Stimulated activated CD8-positive, alpha-beta memory T cell treated with anti-CD3 and anti-CD28 coated beads, Interleukin-2, amount 100 ng/mL, for 48 hours (primary cell): ENCODE results near the gene GPR35.

ENCODE experiments used
- DNase-seq, 2 donors: peaks; one replicate each; pipeline ENCODE4 v3.0.0-alpha.2; 2020; ENCODE audit warnings: low read depth in 2 of 2

GPR35 gene, protein sequence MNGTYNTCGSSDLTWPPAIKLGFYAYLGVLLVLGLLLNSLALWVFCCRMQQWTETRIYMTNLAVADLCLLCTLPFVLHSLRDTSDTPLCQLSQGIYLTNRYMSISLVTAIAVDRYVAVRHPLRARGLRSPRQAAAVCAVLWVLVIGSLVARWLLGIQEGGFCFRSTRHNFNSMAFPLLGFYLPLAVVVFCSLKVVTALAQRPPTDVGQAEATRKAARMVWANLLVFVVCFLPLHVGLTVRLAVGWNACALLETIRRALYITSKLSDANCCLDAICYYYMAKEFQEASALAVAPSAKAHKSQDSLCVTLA

DNA sequence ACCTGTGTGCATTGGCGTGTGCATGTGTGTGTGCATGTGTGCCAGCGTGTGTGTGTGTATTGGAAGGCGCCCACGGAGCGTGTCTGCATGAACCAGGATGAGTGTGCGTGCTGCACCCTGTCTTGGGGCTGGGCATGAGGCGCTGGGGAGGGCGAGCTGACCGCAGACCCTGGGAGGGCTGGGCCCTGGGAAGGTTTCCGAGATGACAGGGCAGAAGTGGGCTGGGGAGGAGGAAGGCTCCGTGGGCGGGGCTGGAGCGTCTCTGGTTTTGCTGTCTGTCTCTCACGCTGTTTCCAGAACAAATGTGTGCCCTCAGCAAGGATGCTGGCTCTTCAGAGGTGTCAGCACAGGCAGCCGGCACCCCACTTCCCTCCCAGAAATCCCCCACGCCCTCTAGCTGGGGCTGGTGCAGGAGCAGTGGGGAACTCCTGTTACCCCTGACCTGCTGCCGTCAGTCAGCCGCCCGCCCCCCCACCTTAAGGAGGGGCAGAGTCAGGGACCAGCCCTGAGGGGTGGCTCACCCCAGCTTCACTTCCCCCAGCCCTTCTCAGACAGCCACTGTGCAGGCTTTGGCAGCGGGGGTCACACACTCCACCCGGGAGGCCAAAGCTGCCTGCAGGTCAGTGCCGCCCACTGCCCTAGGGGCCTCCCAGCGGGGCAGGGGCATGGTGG lies at the start of gene GPR35:
Gene GPR35, plus strand, starts transcription at position 531 of the 672 bp plus-strand sequence. CDS start 4,473 bp downstream, outside the sequence.
- peak; percentile 73 to 82 for DNase-seq

DNA sequence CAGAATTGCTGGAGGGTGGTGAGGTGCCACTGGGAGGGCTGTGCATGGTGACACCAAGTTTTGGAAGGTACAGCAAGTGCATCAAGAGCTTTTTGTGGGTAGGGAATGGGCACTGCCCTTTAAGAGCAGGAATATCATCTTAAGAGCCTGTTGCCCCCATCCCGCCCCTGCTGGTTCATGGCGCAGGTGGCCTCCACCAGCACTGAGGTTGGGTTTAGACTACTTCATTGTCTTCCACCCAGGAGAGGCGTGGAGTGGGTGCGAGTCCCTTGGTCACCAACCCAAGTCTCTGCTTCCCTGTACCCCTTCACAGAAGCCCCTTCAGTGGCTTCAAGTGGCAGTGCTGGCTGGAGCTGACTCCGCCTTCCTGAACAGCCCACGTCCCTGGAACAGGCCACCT lies 49.2 kb upstream of the GPR35 start:
- no peak for DNase-seq

DNA sequence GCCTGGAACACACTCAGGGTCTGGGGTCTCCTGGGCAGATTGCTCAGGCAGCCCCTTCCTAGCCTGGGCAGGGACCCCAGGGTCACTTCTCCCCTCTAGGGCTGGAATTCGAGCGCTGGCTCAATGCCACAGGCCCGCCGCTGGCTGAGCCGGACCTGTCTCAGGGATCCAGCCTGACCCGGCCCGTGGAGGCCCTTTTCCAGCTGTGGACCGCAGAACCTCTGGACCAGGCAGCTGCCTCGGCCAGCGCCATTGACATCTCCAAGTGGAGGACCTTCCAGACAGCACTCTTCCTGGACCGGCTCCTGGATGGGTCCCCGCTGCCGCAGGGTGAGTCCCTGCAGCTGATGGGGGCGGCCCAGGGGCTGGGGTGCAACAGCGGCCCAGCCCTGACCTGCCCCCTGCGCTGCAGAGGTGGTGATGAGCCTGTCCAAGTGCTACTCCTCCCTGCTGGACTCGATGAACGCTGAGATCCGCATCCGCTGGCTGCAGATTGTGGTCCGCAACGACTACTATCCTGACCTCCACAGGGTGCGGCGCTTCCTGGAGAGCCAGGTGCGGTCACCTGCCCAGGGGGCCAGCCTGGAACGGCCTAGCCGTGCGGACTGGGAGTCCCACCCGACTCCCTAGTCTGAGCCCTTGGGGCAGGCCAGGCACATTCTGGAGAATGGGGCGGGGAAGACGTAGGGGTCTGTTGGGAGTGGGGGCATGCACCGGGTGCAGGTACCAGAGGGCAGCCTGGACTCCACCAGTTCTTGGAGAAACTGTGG lies 48.7 kb upstream of the GPR35 start:
- DNase-seq, result no peak

DNA sequence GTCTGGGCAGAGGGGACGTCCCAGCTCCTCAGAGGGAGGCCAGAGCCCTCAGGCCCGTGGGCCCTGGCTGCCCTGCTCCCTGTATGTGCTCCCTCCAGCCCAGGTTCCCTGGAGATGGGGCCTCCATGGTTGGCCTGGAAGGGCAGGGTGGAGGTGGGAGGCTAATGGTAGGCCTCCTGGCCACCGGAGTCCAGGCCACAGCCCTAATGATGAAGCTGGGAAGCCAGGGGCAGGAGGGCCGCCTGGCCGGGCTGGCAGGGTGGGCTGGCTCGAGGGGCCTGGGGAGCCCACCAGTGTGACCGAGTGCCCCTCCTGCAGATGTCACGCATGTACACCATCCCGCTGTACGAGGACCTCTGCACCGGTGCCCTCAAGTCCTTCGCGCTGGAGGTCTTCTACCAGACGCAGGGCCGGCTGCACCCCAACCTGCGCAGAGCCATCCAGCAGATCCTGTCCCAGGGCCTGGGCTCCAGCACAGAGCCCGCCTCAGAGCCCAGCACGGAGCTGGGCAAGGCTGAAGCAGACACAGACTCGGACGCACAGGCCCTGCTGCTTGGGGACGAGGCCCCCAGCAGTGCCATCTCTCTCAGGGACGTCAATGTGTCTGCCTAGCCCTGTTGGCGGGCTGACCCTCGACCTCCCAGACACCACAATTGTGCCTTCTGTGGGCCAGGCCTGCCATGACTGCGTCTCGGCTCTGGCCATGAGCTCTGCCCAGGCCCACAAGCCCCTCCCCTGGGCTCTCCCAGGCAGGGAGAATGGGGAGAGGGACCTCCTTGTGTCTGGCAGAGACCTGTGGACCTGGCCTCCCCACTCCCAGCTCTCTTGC lies 47.8 kb upstream of the GPR35 start:
- DNase-seq, result no peak

DNA sequence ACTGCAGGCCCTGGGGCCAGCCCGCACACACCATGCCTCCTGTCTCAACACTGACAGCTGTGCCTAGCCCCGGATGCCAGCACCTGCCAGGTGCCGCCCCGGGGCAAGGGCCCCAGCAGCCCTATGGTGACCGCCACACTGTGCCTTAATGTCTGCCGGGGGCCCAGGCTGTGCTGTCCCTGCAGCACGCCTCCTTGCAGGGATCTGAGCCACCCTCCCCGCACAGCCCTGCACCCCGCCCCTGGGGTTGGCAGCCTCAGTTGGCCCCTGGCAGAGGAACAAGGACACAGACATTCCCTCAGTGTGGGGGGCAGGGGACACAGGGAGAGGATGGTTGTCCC lies 47.2 kb upstream of the GPR35 start:
- DNase-seq, result no peak

DNA sequence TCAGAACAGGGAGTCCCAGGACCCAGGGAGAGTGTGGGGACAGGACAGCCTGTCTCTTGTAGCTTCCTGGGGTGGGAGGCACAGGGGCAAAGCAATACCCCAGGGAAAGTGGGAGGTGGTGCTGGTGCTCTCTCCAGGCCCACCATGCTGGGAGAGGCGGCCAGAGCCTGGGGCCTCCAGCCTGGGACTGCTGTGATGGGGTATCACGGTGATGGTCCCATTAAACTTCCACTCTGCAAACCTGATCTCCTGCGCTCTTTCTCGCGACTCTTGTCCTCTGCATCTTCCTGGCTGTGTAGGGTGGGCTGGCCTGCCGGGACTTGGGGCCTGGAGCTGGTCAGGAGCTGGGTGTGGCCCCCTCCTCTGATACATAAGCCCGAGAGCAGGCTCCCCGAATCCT lies 46.8 kb upstream of the GPR35 start:
- no peak for DNase-seq

DNA sequence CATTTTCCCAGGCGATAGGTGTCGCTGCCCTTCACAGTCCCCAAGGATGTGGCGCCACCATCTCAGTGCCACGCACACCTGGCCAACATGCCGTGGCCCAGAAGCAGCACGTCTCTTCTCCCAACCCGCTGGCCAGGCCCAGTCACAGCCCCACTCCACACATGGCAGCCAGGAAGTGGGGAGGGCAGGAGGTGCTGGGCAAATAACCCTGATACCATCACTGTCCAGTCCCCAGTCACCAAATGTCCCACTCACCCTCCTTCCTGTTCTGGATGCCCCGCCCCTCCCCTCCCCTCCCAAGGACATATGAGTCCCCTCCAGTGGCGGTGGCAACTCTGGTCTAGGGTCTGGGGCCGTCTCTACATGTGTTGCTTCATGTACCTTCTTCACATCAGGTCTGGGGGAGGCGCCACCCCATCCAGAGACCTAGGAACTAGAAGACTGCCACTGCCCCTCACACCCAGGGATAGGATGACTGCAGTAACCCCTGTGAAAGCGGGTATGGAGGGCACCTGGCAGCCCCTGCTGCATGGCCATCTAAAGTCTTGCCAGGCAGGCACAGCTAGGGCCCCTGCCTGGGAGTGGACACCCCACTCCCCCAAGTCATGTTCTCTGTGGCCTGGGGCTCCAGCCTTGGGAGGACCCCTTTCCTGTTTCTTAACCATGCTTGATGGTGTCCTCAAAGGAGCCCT lies 46.1 kb upstream of the GPR35 start:
- no peak for DNase-seq

DNA sequence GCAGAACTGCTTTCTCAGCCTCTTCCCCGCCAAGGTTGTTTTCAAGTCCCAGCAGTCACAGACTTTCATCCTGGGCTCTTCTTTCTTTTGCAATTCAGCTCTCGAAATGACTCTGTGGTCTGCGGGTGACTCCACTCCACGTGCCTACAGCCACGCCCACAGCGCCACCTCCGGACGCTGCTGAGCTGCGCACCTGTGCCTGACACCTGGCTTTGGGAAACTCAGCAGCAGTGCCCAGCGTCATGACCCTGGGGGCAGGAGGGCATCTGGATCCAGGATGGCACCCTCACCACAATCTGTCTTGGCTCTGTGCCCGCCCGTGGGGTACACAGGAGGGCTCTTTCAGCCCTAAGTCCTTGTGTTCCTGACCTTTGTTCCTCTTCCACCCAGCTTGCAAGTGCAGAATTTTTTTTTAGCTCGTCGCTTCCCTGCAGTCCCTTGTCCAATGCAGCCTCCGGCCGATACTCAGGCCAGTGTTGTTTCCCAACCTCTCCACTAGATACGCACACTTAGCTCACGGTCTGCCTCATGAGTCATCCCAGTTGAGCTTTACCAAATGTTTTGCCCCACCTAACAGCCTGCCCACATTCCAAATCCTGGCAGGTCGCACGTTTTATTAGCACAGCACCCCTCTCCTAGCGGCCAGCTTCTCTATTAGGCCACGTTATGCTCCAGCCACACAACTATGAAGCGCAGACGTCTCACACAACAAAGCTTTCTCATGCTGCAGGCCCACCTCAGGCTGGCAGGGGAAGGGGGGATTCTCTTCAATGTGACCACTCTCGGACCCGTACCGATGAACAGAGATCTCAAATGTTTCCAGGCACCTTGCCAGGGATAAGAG lies 45.3 kb upstream of the GPR35 start:
- peak in 1 of 2 donors; percentile 66 for DNase-seq

DNA sequence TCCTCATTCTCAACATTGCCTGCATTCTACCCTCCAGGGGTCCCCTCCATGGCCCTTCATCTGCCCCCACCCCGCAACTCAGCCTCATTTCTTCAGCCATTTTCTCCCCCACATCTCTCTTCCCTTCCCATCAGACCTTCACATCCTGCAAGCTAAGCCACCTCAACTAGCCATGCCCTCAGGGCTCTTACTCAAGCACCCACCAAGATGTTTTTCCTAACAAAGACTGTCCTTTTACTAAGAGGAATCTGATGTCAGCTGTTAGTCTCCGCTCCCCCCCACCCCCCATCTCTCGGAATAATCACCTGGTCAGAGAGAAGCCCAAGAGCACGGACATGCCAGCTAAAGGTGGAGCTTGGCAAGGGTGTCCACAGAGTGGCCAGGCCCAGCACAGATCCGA lies 43.5 kb upstream of the GPR35 start:
- DNase-seq, result no peak

DNA sequence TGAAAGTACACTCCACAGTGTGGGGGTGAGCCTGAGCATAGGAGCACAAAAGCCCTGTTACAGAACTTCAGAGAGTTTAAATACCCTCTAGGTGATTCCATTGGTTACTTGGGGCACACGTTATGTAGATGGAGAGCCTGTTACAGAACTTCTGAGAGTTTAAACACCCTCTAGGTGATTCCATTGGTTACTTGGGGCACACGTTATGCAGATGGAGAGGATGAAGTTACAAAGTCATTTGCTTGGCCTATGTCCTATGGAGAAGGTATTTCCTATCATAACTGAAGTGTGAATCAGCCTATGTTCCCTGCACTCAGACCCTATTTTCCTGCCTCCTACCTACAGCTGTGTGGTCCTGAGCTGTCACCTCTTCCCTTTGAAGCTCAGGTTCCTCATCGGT lies 42.5 kb upstream of the GPR35 start:
- no peak for DNase-seq

DNA sequence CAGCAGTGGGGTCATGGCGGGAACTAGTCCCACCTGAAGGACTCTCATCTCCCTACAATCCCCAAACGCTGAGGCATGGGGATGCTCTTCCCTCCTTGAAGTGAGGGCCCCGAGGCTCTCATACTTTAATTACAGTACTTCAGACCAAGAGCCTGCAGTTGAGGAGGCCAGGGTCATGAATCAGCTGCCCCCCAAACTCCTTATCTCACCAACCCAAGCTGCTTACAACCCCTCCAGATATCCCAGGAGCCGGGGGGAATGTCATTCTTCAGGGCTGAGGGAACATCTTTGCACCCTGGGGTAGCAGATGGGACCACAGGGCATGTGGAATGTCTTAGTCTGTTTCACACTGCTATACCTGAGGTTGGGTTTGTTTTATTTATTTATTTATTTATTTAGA lies 41.5 kb upstream of the GPR35 start:
- no peak for DNase-seq

DNA sequence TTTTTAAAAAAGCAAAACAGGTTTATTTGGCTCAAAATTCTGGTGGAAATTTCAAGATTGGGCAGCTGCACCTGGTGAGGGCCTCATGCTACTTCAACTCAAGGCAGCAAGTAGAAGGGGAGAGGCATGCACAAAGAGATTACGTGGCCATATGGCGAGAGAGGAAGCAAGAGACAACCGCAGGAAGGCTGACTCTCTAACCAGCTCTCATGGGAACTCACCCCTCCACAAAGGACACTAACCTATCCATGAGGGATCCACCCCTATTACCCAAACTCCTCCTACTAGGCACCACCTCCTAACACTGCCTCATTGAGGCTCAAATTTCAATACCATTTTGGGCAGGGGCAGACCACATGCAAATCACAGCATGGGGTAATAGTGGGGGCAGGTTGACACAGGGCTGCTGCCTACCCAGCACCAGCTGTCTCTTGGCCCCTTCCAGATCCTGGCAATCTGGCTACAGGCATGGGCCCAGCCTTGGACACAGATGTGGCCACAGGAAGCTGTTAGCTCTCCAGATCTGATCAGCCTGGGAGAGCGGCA lies 40.7 kb upstream of the GPR35 start:
- no peak for DNase-seq

DNA sequence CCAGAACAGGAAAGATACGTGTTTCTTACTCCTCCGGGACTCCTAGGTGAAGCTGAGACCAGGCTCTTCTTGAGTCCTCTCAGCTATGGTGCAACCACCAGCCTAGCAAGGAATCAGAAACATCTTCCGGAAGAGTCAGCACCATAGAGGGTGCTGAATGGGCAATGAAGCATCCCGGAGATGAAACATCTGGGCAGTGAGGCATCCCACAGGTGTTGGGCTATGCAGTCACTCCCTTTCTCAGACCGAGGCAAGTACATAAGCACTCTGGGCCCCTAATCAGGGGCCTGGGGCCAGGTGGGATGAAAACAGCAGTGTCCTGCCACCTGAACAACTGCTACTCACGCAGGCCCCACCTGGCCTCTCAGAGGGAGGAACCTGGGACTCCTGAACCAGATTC lies 40.2 kb upstream of the GPR35 start:
- DNase-seq, result no peak

DNA sequence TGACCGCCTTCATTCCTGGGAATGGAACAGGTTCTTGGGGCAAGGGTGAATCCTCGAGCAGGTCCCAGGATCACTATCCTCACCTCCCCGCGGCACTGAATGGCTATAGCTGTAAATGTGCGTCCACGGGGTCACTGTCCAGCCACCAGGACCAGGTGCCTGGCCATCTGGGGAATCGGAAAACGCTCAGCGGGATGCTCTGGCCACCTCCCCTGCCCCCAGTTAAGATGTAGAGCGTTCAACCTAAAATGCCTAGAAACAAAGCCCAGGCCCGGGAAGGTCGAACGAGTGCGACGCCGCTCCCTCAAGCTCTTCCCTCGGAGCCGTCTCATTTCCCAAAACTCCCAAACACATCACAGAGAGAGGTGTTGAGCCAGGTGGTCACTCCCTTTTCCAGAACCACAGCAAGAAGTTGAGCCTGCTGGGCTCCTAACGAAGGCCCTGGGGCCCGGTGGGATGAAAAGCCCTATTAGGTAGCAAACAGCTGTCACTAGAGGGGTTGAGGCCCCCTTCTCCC lies 39.5 kb upstream of the GPR35 start:
- DNase-seq, result no peak

DNA sequence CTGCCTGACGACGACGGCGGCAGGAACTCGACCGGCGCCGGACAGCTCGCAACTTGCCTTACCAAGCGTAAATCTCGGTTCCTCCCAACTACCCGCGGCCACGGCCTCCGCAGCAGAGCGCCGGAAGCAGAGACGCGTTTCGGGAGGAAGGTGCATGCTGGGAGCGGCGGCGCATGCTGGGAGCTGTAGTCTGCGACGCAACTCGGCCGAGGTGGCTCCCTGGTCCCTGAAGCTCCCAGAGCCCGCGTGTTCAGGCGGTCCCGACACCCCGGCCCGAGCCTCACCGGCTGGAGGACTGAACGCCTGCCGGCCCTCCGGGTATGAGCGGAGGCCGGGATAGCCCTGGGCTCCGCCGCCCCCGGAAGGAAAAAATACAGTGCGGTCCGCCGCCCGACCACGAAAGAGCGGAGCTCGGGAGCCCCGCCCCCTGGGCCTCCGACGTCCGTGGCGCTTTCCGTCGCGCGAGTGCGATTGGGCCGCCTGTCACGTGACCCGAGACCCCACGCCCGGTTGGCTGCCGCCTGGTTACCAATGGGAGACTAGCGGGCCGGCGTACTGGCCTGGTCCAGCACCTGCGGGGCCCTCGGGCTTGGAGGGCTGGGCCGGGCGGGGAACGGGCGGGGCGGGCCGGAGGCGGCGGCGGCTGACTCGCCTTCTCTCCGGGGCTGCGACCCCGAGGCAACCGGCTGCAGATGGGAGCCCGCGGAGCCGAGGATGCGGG lies 38.9 kb upstream of the GPR35 start, which contains the start of gene CAPN10:
Gene CAPN10, plus strand, starts transcription at position 537 of the 721 bp plus-strand sequence. Its CDS starts 178 bp downstream, at position 715.
- peak; percentile 95 to 96 for DNase-seq

DNA sequence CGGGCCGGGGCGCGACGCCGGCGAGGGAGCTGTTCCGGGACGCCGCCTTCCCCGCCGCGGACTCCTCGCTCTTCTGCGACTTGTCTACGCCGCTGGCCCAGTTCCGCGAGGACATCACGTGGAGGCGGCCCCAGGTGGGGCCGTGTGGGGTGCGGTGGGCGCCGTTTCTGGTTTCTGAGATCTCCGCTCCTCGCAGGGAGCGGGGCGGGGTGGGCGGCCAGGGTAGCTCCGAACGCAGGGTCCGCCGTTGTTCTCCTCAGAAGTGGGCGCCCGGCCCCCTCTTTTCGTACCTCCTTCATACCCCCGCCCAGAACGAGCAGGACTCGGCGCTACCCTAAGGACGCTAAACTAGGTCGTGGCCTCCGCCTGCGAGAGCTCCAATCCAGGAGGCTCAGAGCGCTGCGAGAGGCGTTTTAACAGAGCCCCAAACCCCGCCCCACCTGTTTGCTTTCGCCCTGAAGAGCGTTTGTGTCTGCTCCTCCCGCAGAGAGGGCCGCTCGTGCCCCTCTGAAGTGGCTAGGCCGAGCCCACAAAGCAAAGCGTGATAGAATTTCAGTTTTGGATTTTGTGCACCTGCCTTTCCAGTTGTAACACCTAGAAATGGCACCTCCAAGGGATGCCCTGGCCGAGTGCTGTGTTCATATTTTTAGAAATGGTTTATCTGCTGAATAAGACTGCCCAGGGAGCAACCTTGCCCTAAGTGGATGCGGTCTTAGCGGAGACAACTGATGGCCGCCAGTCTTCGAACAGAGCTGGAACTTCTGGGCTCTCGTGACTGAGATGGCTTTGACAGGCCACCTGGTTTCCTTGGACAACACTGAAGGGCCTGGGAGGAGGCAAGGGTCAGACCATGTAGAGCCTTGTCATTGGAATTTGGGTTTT lies 38.1 kb upstream of the GPR35 start:
- no peak for DNase-seq

DNA sequence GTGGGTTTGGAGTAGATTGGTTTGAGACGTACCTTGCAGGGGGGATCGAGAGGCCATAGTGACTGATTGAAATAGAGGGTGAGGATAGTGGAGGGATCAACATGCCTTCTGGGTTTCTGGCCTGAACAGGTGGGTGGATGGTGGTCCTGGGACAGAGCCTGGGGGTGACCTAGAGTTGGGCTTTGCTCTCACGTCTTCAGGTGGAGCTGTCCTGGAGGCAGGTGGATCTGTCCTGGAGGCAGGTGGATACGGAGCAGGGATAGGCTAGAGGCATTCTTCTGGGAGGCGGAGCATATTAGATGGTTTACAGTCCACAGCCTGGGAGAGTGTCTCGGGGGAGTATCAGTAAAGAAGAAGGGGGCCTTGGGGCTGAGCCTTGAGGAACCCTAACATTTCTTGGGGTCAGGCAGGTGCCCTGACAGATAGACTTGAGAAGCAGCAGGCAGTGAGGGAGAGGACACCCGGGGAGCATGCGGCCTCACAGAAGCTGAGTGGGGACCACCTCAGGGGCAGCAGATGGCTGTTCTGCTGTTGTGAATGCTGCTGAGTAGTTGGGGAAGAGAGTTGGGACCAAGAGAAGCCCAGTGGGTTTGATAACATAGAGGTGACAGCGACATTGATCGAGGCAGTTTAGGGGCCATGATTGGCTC lies 37.1 kb upstream of the GPR35 start:
- DNase-seq, result no peak

DNA sequence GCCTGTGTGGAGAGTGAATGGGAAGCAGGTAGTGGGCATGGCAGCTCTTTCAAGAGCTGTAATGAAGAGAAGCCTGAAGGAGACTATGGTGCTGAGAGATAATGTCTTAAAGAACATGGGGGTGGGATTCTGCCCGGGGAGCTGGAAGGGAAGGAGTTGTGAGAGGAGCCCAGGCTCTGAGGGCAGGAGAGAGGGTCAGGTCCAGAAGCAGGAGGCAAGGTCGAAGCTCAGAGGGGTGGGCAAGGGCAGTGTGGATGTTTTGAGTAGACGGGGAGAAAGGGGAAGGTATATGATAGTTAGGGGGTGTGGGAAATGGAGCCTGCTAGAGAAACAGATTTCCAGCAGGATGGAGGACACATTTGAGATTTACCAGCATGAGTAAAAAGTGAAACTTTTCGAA lies 36.6 kb upstream of the GPR35 start:
- DNase-seq, result no peak
